ENCODE results near the gene TIGD6.
"Not testable (repeated sequence)": the region's sequence is repeated elsewhere in the genome, so short reads cannot be mapped to it uniquely, and the experiment has no call there.

TIGD6 gene

DNA sequence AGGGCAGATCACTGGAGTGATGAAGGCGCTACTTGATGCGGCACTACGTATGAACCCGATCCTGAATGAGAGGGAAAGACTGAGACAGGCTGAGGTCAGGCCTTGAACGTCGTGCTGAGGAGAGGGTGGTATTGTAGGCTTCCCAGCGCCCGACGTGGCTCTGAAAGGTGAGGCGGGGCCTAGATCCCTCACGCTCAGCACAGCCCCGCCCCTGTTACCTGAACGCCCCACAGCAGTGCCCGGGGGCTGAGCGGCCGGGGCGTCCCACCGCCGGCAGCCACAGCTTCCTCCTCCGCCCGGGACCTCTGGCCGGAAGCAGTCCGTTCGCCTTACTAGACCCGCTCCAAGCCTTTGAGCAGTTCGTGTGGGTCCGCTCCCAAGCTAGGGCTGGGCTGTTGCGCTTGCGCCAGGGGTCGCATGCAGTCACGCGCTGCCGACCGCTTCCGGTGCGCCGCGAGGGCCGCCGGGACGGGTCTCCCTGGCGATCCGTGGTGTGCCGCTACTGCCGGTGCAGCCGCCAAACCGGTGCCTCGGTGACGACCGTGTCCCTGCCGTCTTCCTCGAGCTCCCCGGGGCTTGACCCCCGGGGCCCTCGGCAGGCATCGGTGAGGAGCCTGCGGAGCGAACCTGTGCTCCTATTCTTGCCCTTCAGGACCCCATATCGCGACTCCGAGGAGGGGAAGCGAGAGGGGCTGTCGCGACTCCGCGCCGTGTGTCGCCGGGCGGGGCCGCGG lies at the start of gene TIGD6, which contains the start of gene HMGXB3:
Gene TIGD6, minus strand, starts transcription at position 399 of the 734 bp plus-strand sequence. CDS start 4,306 bp downstream, outside the sequence.
Gene HMGXB3, plus strand, starts transcription at position 484 of the 734 bp plus-strand sequence. CDS start 4,114 bp downstream, outside the sequence.
- DNase-seq: peak; percentile 93

- DNase-seq: no peak
These were observed 45.6 kb upstream of the TIGD6 start for GRCh38 chr5:150046031-150046430.

- DNase-seq: no peak
These were observed 45.1 kb upstream of the TIGD6 start for GRCh38 chr5:150045549-150045948.

DNA sequence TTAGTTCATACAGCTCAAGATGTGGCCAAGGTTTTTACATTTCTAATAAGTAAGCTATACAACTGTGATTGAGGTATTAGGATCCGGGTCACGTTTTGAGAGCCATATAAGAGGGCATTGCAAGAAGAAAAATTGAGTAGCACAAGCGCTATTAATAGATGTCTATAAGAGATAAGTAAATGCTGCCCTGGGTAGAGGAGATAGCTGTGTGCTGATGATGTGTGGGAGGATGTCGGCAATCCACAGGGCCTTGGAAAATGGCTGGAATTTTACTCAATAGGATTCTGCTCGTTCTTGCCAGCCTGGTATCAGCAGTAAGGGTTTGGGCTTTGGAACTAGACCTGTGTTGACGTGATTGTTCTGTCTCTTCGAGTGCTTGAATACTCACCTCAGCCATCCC lies 44.3 kb upstream of the TIGD6 start:
- no peak for DNase-seq

DNA sequence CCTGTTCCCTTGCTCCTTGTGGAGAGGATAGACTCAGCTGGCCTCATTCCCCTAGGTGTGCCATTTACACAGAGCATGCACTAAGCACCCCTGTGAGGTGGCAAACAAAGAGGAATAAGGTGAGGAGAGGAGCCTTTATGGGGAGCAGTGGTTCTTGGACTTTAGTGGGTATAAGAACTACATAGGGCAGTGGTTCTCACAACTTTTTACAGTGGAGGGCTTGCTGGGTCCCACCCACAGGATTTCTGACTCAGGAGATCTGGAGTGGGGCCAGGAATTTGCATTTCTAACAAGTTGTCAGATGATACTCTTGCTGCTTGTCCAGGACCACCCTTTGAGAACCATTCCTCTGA lies 43.9 kb upstream of the TIGD6 start:
- no peak for DNase-seq

GRCh38 chr5:150043657-150044328 lies 43.3 kb upstream of the TIGD6 start:
- no peak for DNase-seq

DNA sequence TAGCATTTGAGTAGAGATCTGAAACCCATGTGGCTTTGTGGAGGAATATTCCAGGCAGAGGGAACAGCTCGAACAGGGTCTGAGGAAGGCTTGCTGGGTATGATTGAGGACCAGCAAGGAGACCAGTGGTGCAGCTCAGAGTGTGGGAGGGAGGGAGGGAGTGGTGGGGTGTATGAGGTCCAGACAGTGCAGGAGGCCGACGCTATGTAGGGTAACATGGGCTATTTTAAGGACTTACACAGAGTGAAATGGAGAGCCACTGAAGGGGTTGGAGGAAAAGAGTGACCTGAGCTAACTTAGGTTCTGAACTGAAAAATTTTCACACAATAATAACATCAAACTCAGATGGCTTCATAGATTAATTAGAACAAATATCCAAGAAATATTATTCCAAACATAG lies 42.0 kb upstream of the TIGD6 start:
- no peak for DNase-seq

DNA sequence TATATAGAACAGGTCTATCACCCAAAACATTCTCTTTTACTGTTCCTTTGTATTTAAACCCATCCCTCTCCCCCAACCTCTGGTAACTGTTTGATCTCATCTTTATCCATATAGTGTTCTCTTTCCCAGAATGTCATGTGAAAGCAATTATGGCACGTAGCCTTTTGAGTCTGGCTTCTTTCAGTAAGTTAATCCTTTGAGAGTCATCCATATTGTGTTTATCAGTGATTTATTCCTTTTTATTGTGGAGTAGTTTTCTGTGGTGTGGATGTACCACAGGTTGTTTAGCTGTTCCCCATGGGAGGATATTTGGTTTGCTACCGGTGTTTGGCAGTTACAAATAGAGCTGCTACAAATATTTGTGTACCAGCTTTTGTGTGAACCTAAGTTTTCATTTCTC lies 38.1 kb upstream of the TIGD6 start:
- DNase-seq: no peak

- DNase-seq: no peak
These were observed 36.1 kb upstream of the TIGD6 start for GRCh38 chr5:150036513-150036912.

DNA sequence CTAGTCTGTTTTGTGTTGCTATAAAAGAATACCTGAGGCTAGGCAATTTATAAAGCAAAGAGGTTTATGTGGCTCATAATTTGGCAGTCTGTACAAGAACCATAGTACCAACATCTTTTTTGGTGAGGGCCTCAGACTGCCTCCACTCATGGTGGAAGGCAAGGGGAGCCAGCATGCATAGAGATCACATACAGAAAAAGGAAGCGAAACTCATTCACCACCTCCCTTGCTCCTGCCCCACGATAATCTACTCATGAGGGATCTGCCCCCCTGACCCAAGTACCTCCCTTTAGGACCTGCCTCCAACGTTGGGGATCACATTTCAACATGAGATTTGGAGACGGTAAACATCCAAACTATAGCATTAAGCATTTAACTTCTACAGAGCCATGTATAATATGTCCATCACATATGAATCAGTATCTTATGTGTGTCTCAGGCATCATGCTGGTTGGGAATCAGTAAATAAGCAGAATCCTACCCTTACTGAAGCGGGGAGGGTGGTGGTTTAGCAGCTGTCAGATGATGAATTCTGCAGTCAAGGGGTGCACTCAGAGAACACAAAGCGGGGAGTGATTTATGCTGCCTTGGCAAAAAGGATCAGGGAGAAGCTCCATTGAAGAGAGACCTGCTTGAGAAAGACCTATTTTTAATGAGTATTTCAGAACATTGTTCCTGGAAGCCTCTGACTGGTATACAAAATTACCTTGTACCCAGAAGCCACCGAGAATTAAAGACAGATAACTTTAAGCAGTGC lies 34.9 kb upstream of the TIGD6 start:
- DNase-seq: no peak

DNA sequence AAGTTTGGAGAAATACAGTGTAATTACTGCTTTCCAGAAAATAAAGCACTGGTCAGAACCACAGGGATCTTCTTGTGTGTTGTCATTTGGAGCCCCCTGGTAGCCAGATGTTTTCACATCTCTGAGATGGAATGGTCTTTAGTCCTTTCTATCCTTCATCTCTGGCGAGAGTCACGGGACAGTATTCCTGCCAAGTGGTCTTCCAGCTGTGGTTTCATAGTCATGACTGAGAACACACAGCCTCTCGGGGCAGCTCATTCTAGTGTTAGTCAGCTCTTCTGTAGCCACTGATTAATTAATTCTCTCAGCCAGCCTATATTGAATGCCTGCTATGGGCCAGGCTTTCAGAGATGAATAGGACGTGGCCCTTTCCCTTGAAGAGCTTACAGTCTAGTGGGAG lies 34.2 kb upstream of the TIGD6 start:
- no peak for DNase-seq

- DNase-seq: no peak
These were observed 32.9 kb upstream of the TIGD6 start for GRCh38 chr5:150033334-150033733.

- not testable (repeated sequence) for DNase-seq
These were observed 27.6 kb upstream of the TIGD6 start for GRCh38 chr5:150028047-150028446.

GRCh38 chr5:150026682-150027172 lies 26.3 kb upstream of the TIGD6 start:
- DNase-seq: no peak

GRCh38 chr5:150024346-150024984 lies 24.0 kb upstream of the TIGD6 start:
- no peak for DNase-seq

GRCh38 chr5:150023136-150023535 lies 22.7 kb upstream of the TIGD6 start:
- no peak for DNase-seq

GRCh38 chr5:150022681-150023080 lies 22.2 kb upstream of the TIGD6 start:
- no peak for DNase-seq

GRCh38 chr5:150022158-150022531 lies 21.7 kb upstream of the TIGD6 start:
- no peak for DNase-seq

GRCh38 chr5:150021491-150022157 lies 21.2 kb upstream of the TIGD6 start:
- no peak for DNase-seq

- DNase-seq: no peak
These were observed 19.8 kb upstream of the TIGD6 start for GRCh38 chr5:150020249-150020648.

GRCh38 chr5:150017226-150018005 lies 17.0 kb upstream of the TIGD6 start:
- DNase-seq: no peak

- no peak for DNase-seq
These were observed 16.1 kb upstream of the TIGD6 start for GRCh38 chr5:150016537-150016936.

Data from NCI-H510A (cell line).